ENCODE data around the gene EIPR1.
A peak's percentile ranks its signal among the peaks of the same experiment; 100 is the strongest.

EIPR1 gene

DNA sequence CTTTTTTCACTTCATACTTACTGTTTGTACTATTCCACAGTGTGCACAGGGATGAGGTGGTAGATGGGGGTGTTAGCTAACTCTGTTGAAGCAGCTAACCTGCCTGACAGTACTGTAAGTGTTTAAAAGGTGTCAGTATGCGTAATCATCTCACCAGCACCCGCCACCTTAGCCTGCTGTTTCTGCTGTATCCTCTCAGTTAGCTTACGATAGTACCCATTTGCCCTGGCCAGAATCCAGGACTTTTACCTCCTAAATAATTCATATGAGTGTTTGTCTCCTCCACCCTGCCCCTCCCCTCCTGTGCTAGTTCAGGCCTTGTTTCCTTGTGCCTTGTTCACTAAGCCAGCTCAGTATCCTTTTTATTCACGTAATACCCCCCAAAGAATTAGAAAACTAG lies 36.1 kb upstream of the EIPR1 start:
- H3K27me3 ChIP-seq (ENCODE audit: control insufficient read depth, insufficient read depth, low read length) = no peaks in the 10 kb centered on the region

DNA sequence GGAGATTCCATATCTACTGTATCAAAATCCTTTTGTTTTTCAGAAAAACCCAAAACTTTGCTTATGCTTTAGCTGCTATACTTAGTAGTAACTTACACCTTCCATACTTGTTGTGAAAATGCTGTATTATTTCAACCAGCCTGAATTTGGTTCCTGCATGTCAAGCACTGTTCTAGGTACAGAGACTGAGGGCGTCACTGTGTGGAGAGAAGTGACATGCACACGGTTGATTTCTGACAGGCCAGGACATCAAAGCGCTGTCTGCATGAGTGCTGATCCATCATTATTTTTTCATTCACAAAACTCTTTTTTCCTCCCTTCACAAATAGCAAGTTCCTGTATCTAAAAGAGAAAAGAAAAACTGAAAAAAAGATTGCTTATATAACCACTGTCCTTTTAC lies 33.5 kb upstream of the EIPR1 start:
- Histone ChIP-seq H3K4me1 (ENCODE audit: control insufficient read depth, insufficient read depth, low read length) (no peaks in the 10 kb centered on the region), H3K9ac (ENCODE audit: low read length) (no peak overlapping the region), H3K4me3 (ENCODE audit: low read length) (no peak overlapping the region), H3K27me3 (ENCODE audit: control insufficient read depth, insufficient read depth, low read length) (no peaks in the 10 kb centered on the region), H3K27ac (ENCODE audit: low read depth, low read length) (no peak overlapping the region), H3K36me3 (ENCODE audit: control insufficient read depth, insufficient read depth, low read length) (peaks cover 5% of the 10 kb centered on the region)

More for the DNA sequence above, 36.1 kb upstream of the EIPR1 start:
- no peaks in the 10 kb centered on the region for H3K4me1 ChIP-seq (ENCODE audit: control insufficient read depth, insufficient read depth, low read length)
- peaks cover 3% of the 10 kb centered on the region for H3K36me3 ChIP-seq (ENCODE audit: control insufficient read depth, insufficient read depth, low read length)
- no peak overlapping the region for H3K4me3 ChIP-seq (ENCODE audit: low read length)
- no peak overlapping the region for H3K9ac ChIP-seq (ENCODE audit: low read length)
- no peak overlapping the region for H3K27ac ChIP-seq (ENCODE audit: low read depth, low read length)

DNA sequence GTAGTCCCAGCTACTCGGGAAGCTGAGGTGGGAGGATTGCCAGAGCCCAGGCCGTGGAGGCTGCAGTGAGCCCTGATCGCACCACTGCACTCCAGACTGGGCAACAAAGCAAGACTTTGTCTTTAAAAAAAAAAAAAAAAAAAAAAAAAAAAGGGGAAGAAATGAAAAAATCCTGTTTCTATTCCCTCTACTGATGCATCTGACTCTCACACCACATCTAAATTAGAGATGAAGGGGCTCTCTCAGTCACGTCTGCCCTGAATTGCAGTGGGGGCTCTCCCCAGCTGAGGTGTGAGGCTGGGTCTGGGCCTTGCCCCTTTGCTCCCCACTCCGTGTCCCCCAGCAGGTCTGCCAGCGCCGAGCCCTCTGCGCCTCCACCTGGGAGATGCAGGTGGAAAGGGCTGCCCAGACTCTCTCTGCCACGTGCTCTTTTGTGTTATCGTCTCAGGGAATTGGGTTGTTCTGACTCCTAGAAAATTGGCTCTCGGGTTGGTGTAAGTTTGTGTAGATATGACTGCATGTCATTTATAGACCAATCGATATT lies 32.1 kb upstream of the EIPR1 start:
- Histone ChIP-seq H3K36me3 (ENCODE audit: control insufficient read depth, insufficient read depth, low read length) (peaks cover 3% of the 10 kb centered on the region), H3K27ac (ENCODE audit: low read depth, low read length) (no peak overlapping the region), H3K4me3 (ENCODE audit: low read length) (no peak overlapping the region), H3K27me3 (ENCODE audit: control insufficient read depth, insufficient read depth, low read length) (no peaks in the 10 kb centered on the region), H3K4me1 (ENCODE audit: control insufficient read depth, insufficient read depth, low read length) (no peaks in the 10 kb centered on the region), H3K9ac (ENCODE audit: low read length) (no peak overlapping the region)

DNA sequence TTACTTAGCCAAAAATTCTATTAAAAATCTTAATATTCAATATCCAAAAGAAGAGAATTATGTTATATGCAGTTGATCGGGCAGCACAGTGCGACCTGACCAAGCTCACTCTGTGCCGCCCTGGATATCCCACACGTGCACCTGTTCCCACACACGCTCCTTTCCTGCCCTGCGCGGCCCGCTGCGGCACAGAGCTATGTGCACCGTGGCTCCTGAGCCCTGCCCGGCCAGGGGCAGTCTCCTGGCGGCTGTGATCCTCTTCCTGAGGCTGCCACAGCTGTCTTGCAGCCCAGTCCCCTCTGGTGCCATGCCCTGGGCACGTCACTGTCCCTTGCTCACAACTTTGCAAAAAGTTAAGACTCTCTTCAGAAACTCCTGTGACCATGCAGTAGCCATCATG lies 31.2 kb upstream of the EIPR1 start:
- Histone ChIP-seq H3K27me3 (ENCODE audit: control insufficient read depth, insufficient read depth, low read length) (no peaks in the 10 kb centered on the region), H3K4me3 (ENCODE audit: low read length) (no peak overlapping the region), H3K27ac (ENCODE audit: low read depth, low read length) (no peak overlapping the region), H3K36me3 (ENCODE audit: control insufficient read depth, insufficient read depth, low read length) (peaks cover 3% of the 10 kb centered on the region), H3K4me1 (ENCODE audit: control insufficient read depth, insufficient read depth, low read length) (no peaks in the 10 kb centered on the region), H3K9ac (ENCODE audit: low read length) (no peak overlapping the region)

DNA sequence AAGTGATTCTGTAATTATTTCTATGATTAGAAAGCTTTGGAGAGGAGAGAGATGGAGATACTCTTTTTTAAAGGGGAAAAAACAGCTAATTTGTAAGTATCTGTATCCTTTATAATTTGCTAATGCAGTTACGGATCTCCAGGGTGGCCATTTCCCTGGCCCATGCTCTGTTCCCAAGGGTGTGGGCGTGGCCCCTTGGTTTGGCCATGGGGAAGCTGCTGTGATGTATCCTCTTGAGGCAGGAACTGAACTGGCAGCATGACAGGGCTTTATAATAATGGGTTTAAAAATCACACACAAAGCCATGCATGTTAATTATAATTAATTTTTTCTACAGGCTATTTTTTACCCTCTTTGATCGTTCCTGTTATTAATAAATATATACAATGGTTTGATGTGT lies 28.9 kb upstream of the EIPR1 start:
- Histone ChIP-seq H3K27me3 (ENCODE audit: control insufficient read depth, insufficient read depth, low read length) (no peaks in the 10 kb centered on the region), H3K4me3 (ENCODE audit: low read length) (no peak overlapping the region), H3K36me3 (ENCODE audit: control insufficient read depth, insufficient read depth, low read length) (peaks cover 7% of the 10 kb centered on the region), H3K4me1 (ENCODE audit: control insufficient read depth, insufficient read depth, low read length) (no peaks in the 10 kb centered on the region), H3K27ac (ENCODE audit: low read depth, low read length) (no peak overlapping the region), H3K9ac (ENCODE audit: low read length) (no peak overlapping the region)

DNA sequence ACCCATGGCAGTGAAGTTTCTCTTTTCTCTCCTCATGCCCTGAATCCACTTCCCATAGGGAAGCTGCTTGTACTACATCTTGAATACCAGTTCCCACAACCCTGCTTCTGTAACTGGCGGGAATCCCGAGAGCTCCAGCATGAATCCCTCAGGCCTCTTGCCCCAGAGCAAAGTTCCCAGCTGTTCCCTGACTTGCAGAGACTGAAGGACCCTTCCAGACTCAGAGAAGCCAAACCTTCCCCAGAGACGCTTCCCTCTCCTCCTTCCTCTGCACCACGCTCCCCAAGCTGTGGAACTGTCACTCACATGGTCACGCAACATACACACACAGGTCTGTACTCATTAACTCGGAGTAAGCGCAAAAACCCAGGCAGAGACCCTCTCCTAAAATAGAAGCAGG lies 28.3 kb upstream of the EIPR1 start:
- Histone ChIP-seq H3K36me3 (ENCODE audit: control insufficient read depth, insufficient read depth, low read length) (peaks cover 7% of the 10 kb centered on the region), H3K9ac (ENCODE audit: low read length) (no peak overlapping the region), H3K27ac (ENCODE audit: low read depth, low read length) (no peak overlapping the region), H3K4me1 (ENCODE audit: control insufficient read depth, insufficient read depth, low read length) (no peaks in the 10 kb centered on the region), H3K27me3 (ENCODE audit: control insufficient read depth, insufficient read depth, low read length) (no peaks in the 10 kb centered on the region), H3K4me3 (ENCODE audit: low read length) (no peak overlapping the region)

DNA sequence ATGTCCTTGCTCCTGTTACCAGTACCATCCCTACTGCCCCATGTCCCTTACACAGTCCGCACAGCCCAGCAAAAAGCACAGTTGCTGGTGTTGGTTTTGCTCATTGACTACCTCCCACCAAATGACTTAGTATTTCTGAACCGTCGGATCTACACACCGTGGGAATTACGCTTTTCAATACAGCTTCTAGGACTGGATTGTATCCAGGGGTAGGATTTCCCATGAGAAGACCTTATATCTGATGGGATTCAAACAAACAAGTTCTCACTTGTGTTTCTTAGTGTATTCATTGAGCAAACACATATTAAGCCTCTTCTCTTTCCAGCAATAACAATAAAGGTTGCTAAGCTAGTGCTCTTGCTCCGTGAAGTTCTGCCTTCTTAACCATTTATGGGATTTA lies 27.7 kb upstream of the EIPR1 start:
- H3K27ac ChIP-seq (ENCODE audit: low read depth, low read length) = no peak overlapping the region
- H3K4me1 ChIP-seq (ENCODE audit: control insufficient read depth, insufficient read depth, low read length) = no peaks in the 10 kb centered on the region
- no peak overlapping the region for H3K4me3 ChIP-seq (ENCODE audit: low read length)
- peaks cover 7% of the 10 kb centered on the region for H3K36me3 ChIP-seq (ENCODE audit: control insufficient read depth, insufficient read depth, low read length)
- H3K9ac ChIP-seq (ENCODE audit: low read length) = no peak overlapping the region
- no peaks in the 10 kb centered on the region for H3K27me3 ChIP-seq (ENCODE audit: control insufficient read depth, insufficient read depth, low read length)

DNA sequence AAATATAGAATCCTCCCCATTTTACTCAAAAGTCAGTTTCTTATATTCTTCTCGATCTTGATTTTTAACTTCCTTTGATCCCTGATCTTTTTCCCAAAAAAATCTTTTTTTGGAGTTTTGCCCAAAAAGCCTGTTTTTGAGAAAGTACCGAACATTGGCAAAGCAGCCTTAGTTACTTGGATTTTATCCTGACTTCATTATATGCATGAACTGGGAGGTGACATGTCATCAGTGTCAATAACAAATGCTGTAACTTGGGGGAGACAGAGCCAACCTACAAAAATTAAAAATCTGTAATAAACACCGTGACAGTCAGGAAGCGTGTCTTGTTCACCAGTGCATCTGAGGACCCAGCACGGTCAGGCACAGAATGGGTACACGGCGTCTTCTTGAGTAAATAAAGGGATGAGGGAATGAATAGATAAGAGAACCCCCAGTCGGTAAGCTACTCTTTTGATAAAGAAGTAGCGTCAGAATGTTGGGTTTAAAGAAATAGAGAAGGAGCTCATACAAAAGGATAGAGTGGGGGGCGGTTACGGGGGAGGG lies 26.8 kb upstream of the EIPR1 start:
- peaks cover 7% of the 10 kb centered on the region for H3K36me3 ChIP-seq (ENCODE audit: control insufficient read depth, insufficient read depth, low read length)
- H3K9ac ChIP-seq (ENCODE audit: low read length) = no peak overlapping the region
- no peaks in the 10 kb centered on the region for H3K27me3 ChIP-seq (ENCODE audit: control insufficient read depth, insufficient read depth, low read length)
- no peak overlapping the region for H3K4me3 ChIP-seq (ENCODE audit: low read length)
- H3K27ac ChIP-seq (ENCODE audit: low read depth, low read length) = no peak overlapping the region
- no peaks in the 10 kb centered on the region for H3K4me1 ChIP-seq (ENCODE audit: control insufficient read depth, insufficient read depth, low read length)

DNA sequence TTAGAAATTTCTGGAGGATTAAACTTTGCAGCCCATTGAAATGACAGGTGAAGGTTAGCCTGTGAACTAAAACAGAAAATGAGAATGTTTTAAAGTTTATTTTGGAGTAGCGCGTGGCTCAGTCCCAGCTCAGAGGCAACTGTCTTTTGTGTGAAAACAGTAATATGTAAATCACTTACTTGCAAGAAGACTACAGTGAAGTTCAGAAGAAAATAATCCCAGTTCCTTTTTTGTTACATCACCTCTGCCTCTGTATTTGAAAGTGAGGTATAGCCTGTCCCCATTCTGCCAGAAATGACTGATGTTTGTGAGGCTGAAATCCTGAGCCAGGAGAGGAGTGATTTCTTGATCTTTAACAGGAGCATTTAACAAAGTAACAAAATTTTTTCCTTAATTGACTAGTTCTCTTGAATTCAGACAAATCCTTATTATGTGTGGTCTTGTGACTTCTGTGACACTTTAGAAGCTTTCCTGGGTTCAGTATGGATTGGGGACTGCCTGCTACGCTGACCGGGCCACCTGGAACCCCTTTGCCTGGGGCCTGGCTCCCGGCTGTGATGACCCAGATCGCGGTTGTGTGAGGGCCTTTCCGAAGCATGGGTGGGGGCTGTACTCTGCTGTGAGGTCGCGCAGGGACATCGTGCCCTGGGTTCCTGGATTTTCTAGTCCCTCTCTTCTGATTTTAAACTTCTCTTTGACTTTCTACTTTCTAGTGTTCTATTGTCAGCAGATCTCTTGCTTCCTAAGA lies 26.1 kb upstream of the EIPR1 start:
- Histone ChIP-seq H3K4me3 (ENCODE audit: low read length) (no peak overlapping the region), H3K27me3 (ENCODE audit: control insufficient read depth, insufficient read depth, low read length) (no peaks in the 10 kb centered on the region), H3K4me1 (ENCODE audit: control insufficient read depth, insufficient read depth, low read length) (no peaks in the 10 kb centered on the region), H3K9ac (ENCODE audit: low read length) (no peak overlapping the region), H3K27ac (ENCODE audit: low read depth, low read length) (no peak overlapping the region), H3K36me3 (ENCODE audit: control insufficient read depth, insufficient read depth, low read length) (peaks cover 7% of the 10 kb centered on the region)

DNA sequence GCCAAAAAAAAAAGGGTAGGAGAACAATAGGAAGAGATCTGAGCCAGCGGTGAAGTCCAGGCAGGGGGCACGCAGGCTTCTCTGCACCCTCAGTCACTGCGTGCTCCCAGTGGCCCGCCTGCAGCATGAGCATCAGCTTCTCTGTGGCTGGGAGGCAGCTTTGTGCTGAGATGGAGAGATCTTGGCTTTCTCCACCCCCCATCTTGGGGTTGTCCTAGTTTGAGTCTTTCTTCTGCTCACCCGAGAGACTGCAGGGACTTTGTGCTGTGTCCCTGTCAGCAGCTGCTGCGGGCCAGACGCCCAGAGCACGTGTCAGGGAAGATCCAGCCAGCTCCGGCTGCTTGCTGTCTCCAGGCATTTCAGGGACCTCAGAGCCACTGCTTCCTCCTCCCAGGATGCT lies 22.2 kb upstream of the EIPR1 start:
- H3K9ac ChIP-seq (ENCODE audit: low read length) = no peak overlapping the region

DNA sequence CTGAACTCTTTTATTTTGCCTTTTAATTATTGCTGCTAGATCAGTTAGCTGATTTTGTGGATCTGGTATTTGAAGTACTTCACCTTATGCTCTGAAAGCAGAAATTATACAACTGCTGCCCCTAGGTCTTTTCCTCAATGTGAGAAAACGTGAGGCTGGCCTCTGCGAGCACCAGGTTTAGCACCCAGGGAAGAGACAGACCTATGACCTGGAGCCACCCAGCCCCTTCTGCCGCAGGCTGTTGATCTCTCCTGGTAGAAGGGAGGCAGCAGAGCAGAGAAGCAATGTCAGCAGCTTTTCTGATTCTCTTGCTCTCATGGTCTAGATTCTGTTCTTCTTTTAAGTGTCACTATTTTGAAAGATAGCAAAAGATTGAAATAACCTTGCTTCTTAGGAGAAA lies 21.8 kb upstream of the EIPR1 start:
- no peaks in the 10 kb centered on the region for H3K4me1 ChIP-seq (ENCODE audit: control insufficient read depth, insufficient read depth, low read length)
- H3K27me3 ChIP-seq (ENCODE audit: control insufficient read depth, insufficient read depth, low read length) = no peaks in the 10 kb centered on the region
- no peak overlapping the region for H3K27ac ChIP-seq (ENCODE audit: low read depth, low read length)
- H3K36me3 ChIP-seq (ENCODE audit: control insufficient read depth, insufficient read depth, low read length) = peaks cover 4% of the 10 kb centered on the region
- no peak overlapping the region for H3K9ac ChIP-seq (ENCODE audit: low read length)
- no peak overlapping the region for H3K4me3 ChIP-seq (ENCODE audit: low read length)

More for the DNA sequence above, 22.2 kb upstream of the EIPR1 start:
- Histone ChIP-seq H3K27me3 (ENCODE audit: control insufficient read depth, insufficient read depth, low read length) (no peaks in the 10 kb centered on the region), H3K4me1 (ENCODE audit: control insufficient read depth, insufficient read depth, low read length) (no peaks in the 10 kb centered on the region), H3K27ac (ENCODE audit: low read depth, low read length) (no peak overlapping the region), H3K36me3 (ENCODE audit: control insufficient read depth, insufficient read depth, low read length) (peaks cover 4% of the 10 kb centered on the region), H3K4me3 (ENCODE audit: low read length) (peak overlapping the region; percentile 30)

DNA sequence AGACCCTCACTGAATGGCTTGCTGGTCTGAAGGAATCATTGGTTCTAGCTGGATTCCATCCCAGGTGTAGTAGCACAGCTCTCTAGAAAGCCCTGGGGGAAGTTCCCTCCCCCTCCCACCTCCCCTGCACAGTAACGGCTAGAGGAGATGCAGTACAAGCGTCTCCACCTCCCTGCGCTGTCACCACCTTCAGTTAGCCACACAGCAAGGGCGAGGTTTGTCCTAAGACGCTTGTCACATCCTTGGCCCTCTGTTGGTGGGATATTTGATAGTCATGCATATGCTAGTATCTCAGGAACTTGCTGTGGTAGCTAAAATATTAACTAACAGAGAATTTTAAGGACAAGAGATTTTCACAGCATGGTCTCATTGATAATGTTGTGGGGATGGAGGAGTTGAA lies 21.2 kb upstream of the EIPR1 start:
- Histone ChIP-seq H3K4me3 (ENCODE audit: low read length) (no peak overlapping the region), H3K4me1 (ENCODE audit: control insufficient read depth, insufficient read depth, low read length) (no peaks in the 10 kb centered on the region), H3K36me3 (ENCODE audit: control insufficient read depth, insufficient read depth, low read length) (peaks cover 6% of the 10 kb centered on the region), H3K27ac (ENCODE audit: low read depth, low read length) (no peak overlapping the region), H3K9ac (ENCODE audit: low read length) (no peak overlapping the region), H3K27me3 (ENCODE audit: control insufficient read depth, insufficient read depth, low read length) (no peaks in the 10 kb centered on the region)

Data from rectal smooth muscle tissue (tissue), 1 donor.